ENCODE results near the gene ZNF580. TPM values are rescaled to one million over a fixed set of nuclear protein-coding genes. Genes with fewer than 3 reads are reported as not detected.

ZNF580 gene
- total and polyA plus RNA-seq, 10 of the 15 experiments (the other 5 are each of a cell fraction or from before 2014, with no cell fraction given) = 2.3 to 31.8 (median 10.0) TPM

- ATAC-seq = no peak
- TF ChIP-seq CEBPB (IDR thresholded peaks at IDR 0.05; ENCODE audit: borderline replicate concordance in 1 of 2, low read depth in 2 of 2, low read length in 2 of 2) = no peak
- no peak for TF ChIP-seq SMAD5 (IDR thresholded peaks at IDR 0.05; ENCODE audit: low read depth)
- TF ChIP-seq DPF2 (IDR thresholded peaks at IDR 0.05) = no peak
- TF ChIP-seq MXI1 (IDR thresholded peaks at IDR 0.05; ENCODE audit: low read depth, low read length) = no peak
- no peak for TF ChIP-seq MTA2 (IDR thresholded peaks at IDR 0.05; ENCODE audit: low read depth)
- TF ChIP-seq NR2C1 (IDR thresholded peaks at IDR 0.05) = no peak
- no peak for TF ChIP-seq ZZZ3 (IDR thresholded peaks at IDR 0.05; ENCODE audit: control insufficient read depth, insufficient read length, low read depth)
- no peak for TF ChIP-seq NFYB (IDR thresholded peaks at IDR 0.05; ENCODE audit: insufficient read depth, low read depth, low read length)
- TF ChIP-seq SMC3 (IDR thresholded peaks at IDR 0.05; ENCODE audit: borderline replicate concordance, low read length) = no peak
- TF ChIP-seq ZNF207 (IDR thresholded peaks at IDR 0.05; ENCODE audit: borderline replicate concordance) = no peak
- no peak overlapping the region for H3K4me3 ChIP-seq
- no peaks in the 10 kb centered on the region for H4K20me1 ChIP-seq (ENCODE audit: control insufficient read depth, insufficient read depth)
- no peak overlapping the region for H3K9ac ChIP-seq (ENCODE audit: control insufficient read depth, insufficient read depth, low read length)
- ChIA-PET CTCF (interaction anchor here (2.3 to 2.4 kb wide), 3 partner anchors 28 to 94 kb away, joined by 8 to 11 read pairs (median 9); no protein-coding TSS in a partner anchor), SMC1A (ENCODE audit: uncharacterized antibody, unreplicated experiment) (interaction anchor here (0.9 to 2.3 kb wide), 3 partner anchors 9 to 38 kb away, joined by 3 to 16 read pairs (median 5); no protein-coding TSS in a partner anchor), POLR2A (interaction anchor here (0.7 kb wide), 1 partner anchor 67 kb away, joined by 3 read pairs; no protein-coding TSS in a partner anchor), RAD21 (ENCODE audit: unreplicated experiment) (interaction anchor here (1.9 to 2.6 kb wide), 2 partner anchors 11 to 122 kb away, joined by 8 to 11 read pairs; partner anchors contain the start of gene ZNF628)
- no TSS peak for BruUV-seq (replicated peaks)
- in situ Hi-C loops (cut with MboI) = no loop called here
- no peaks in the 10 kb centered on the region for H3K27me3 ChIP-seq (replicated peaks in 1 of 2; ENCODE audit: control insufficient read depth in 2 of 2, insufficient read depth in 2 of 2, low read length in 1 of 2)
- H3K36me3 ChIP-seq (ENCODE audit: control insufficient read depth in 2 of 2, insufficient read depth in 2 of 2, low read length in 1 of 2) = peaks cover 0 to 8% of the 10 kb centered on the region in 2 experiments; a peak in 1 of 4 replicates
- FAIRE-seq = no peak
- H2AFZ ChIP-seq (ENCODE audit: control insufficient read depth, low read depth, low read length) = no peak overlapping the region
- H3K79me2 ChIP-seq (ENCODE audit: control insufficient read depth, insufficient read depth, low read length) = peaks cover 10% of the 10 kb centered on the region
- DNase-seq (ENCODE audit: low read depth, low spot score) = no peak
- intact Hi-C loops (cut with micrococcal nuclease; ENCODE audit: unreplicated experiment) = no loop called here
- WGBS (ENCODE audit: insufficient coverage, insufficient replicate concordance, low lambda C conversion rate, missing lambda C conversion rate) = over 99% methylated on average over 9 of the region's 9 CpGs
- no peak overlapping the region for H3K4me2 ChIP-seq (ENCODE audit: control insufficient read depth, insufficient read depth)
- no peak overlapping the region for H3K27ac ChIP-seq (ENCODE audit: control insufficient read depth, insufficient read depth)
- H3K9me3 ChIP-seq (replicated peaks; ENCODE audit: control insufficient read depth, insufficient read depth, low read length) = peaks cover 2% of the 10 kb centered on the region; the same call in 2 of the 3 replicates
- peaks cover 6% of the 10 kb centered on the region; the same call in 1 of the 2 replicates for H3K4me1 ChIP-seq (ENCODE audit: control insufficient read depth, insufficient read depth, low read length)
These were observed 42.8 kb upstream of the ZNF580 start for GRCh38 chr19:55598034-55598433.
